Right ventricle myocardium inferior (tissue), 1 donor: ENCODE results near the gene FMN2. TPM values are rescaled to one million over a fixed set of nuclear protein-coding genes. Genes with fewer than 3 reads are reported as not detected.

Experiments used
- ATAC-seq: fragments of 200-7000 bp; cut with Tn5 transposase; one replicate; pipeline ENCODE4 v1.9.1; 2020; ENCODE audit warnings: mild to moderate bottlenecking, moderate library complexity
- DNase-seq: peaks from one replicate; pipeline ENCODE4 v3.0.0; 2021; ENCODE audit errors: missing footprints
- intact Hi-C: fragments of 100-400 bp; cut with DNase I; formaldehyde crosslinking; loops from one replicate; pipeline ENCODE4 v1.11.0; 2022
- total RNA-seq: library from RNA; stranded (reverse); fragmentation: NEBNext Ultra II Directional; extraction: Animal tissue kit (Norgen Biotek cat#: 25700); gene quantifications from one replicate; pipeline ENCODE4 v1.2.1, GENCODE V29; 2021
- donor health status: DM: no; HTN: yes; CAD: no; lungs with severe emphysema.

FMN2 gene
- total RNA-seq, 1 donor from 2014 or later: not detected

- no peak for DNase-seq
- intact Hi-C loops: no loop called here
- no peak for ATAC-seq
Measured at GRCh38 chr1:240424740-240425464, 333.2 kb downstream of the FMN2 start.

- intact Hi-C loops: no loop called here
- ATAC-seq: no peak
- no peak for DNase-seq
Measured at GRCh38 chr1:240426051-240426450, 334.4 kb downstream of the FMN2 start.

- DNase-seq (no peak), ATAC-seq (no peak)
- intact Hi-C loops: no loop called here
Measured at GRCh38 chr1:240435996-240436566, 344.4 kb downstream of the FMN2 start.

GRCh38 chr1:240441669-240442068, 350.0 kb downstream of the FMN2 start:
- intact Hi-C loops: no loop called here
- no peak for ATAC-seq

GRCh38 chr1:240445369-240445768, 353.7 kb downstream of the FMN2 start:
- intact Hi-C loops: no loop called here
- DNase-seq: no peak
- no peak for ATAC-seq

More at GRCh38 chr1:240441669-240442068, 350.0 kb downstream of the FMN2 start:
- no peak for DNase-seq

- DNase-seq (no peak), ATAC-seq (no peak)
- intact Hi-C loops: no loop called here
Measured at GRCh38 chr1:240455228-240455821, 363.6 kb downstream of the FMN2 start.

- ATAC-seq (no peak), DNase-seq (no peak)
- intact Hi-C loops: no loop called here
Measured at GRCh38 chr1:240457203-240457602, 365.5 kb downstream of the FMN2 start.

- DNase-seq (no peak), ATAC-seq (no peak)
- intact Hi-C loops: no loop called here
Measured at GRCh38 chr1:240462277-240462676, 370.6 kb downstream of the FMN2 start.

- intact Hi-C loops: no loop called here
- DNase-seq: no peak
- no peak for ATAC-seq
Measured at GRCh38 chr1:240462766-240463395, 371.2 kb downstream of the FMN2 start.

- ATAC-seq: no peak
- intact Hi-C loops: no loop called here
- DNase-seq: no peak
Measured at GRCh38 chr1:240464099-240464498, 372.4 kb downstream of the FMN2 start.

GRCh38 chr1:240465531-240465940, 373.9 kb downstream of the FMN2 start:
- DNase-seq (no peak), ATAC-seq (no peak)
- intact Hi-C loops: no loop called here

GRCh38 chr1:240466509-240466908, 374.8 kb downstream of the FMN2 start:
- ATAC-seq (no peak), DNase-seq (no peak)

GRCh38 chr1:240467895-240468294, 376.2 kb downstream of the FMN2 start:
- intact Hi-C loops: no loop called here
- ATAC-seq (no peak), DNase-seq (no peak)

More at GRCh38 chr1:240466509-240466908, 374.8 kb downstream of the FMN2 start:
- intact Hi-C loops: no loop called here

- no peak for DNase-seq
- intact Hi-C loops: no loop called here
- ATAC-seq: no peak
Measured at GRCh38 chr1:240468656-240469055, 377.0 kb downstream of the FMN2 start.

- ATAC-seq (no peak), DNase-seq (no peak)
- intact Hi-C loops: no loop called here
Measured at GRCh38 chr1:240474133-240474614, 382.5 kb downstream of the FMN2 start.

- DNase-seq: no peak
- no peak for ATAC-seq
- intact Hi-C loops: no loop called here
Measured at GRCh38 chr1:240475832-240476231, 384.1 kb downstream of the FMN2 start.

GRCh38 chr1:240478536-240478935, 386.9 kb downstream of the FMN2 start:
- no peak for ATAC-seq
- DNase-seq: no peak
- intact Hi-C loops: no loop called here

- DNase-seq (no peak), ATAC-seq (no peak)
- intact Hi-C loops: no loop called here
Measured at GRCh38 chr1:240484804-240485443, 393.2 kb downstream of the FMN2 start.

- intact Hi-C loops: no loop called here
- DNase-seq: no peak
- ATAC-seq: no peak
Measured at GRCh38 chr1:240486611-240487010, 394.9 kb downstream of the FMN2 start.
